GM12891 (cell line): ENCODE measurements around the gene DSTN.

Experiments used
- DNase-seq: peaks from one replicate; pipeline ENCODE4 v3.0.0; 2011; ENCODE audit warnings: low spot score; ENCODE audit not compliant: insufficient read length
- FAIRE-seq: peaks from 2 replicates; lab custom pipeline; 2011; peaks lifted over from hg19 to GRCh38; lab: Jason Lieb, UNC
- PAX5 ChIP-seq: IDR thresholded peaks from 2 replicates; pipeline ENCODE4 v1.6.1; 2011; ENCODE audit warnings: low read length, moderate library complexity, mild to moderate bottlenecking; ENCODE audit not compliant: insufficient read depth, severe bottlenecking
- POLR2A ChIP-seq: IDR thresholded peaks from 2 replicates; pipeline ENCODE4 v1.6.1; 2011; ENCODE audit warnings: low read depth, low read length, control low read depth
- POLR2AphosphoS5 ChIP-seq: IDR thresholded peaks from 2 replicates; pipeline ENCODE4 v1.6.1; 2011; ENCODE audit warnings: low read depth, low read length, control low read depth
- POU2F2 ChIP-seq: IDR thresholded peaks from 2 replicates; pipeline ENCODE4 v1.6.1; 2011; ENCODE audit warnings: low read depth, mild to moderate bottlenecking, control low read depth, low read length, moderate library complexity
- SPI1 ChIP-seq: IDR thresholded peaks from 2 replicates; pipeline ENCODE4 v1.6.1; 2011; ENCODE audit warnings: low read depth, low read length, control low read depth
- TAF1 ChIP-seq: IDR thresholded peaks from 2 replicates; pipeline ENCODE4 v1.6.1; 2011; ENCODE audit warnings: low read depth, low read length, control low read depth

The DSTN gene

GRCh38 chr20:17530716-17531664 is 38.9 kb upstream of the DSTN start, which contains the start of gene BFSP1:
BFSP1 (minus strand) TSS chr20:17531379; CDS start chr20:17531329, 50 bp downstream.
- FAIRE-seq (peak; percentile 71), DNase-seq (peak; percentile 43)

GRCh38 chr20:17531665-17532025 is 38.2 kb upstream of the DSTN start:
- TF ChIP-seq POLR2A, result no peak
- no peak for TF ChIP-seq POLR2AphosphoS5
- no peak for TF ChIP-seq SPI1
- no peak for TF ChIP-seq PAX5
- TF ChIP-seq POU2F2, result no peak
- TF ChIP-seq TAF1, result no peak
- no peak for DNase-seq
- no peak for FAIRE-seq

More at GRCh38 chr20:17530716-17531664, 38.9 kb upstream of the DSTN start, which contains the start of gene BFSP1:
- no peak for TF ChIP-seq TAF1
- TF ChIP-seq POLR2A, result no peak
- TF ChIP-seq POU2F2, result no peak
- no peak for TF ChIP-seq SPI1
- TF ChIP-seq PAX5, result no peak
- TF ChIP-seq POLR2AphosphoS5, result no peak

GRCh38 chr20:17533396-17533795 is 36.5 kb upstream of the DSTN start:
- FAIRE-seq (peak; percentile 33), DNase-seq (no peak)
- TF ChIP-seq POU2F2 (no peak), TAF1 (no peak), POLR2A (no peak), SPI1 (no peak), PAX5 (no peak), POLR2AphosphoS5 (no peak)

GRCh38 chr20:17534077-17534476 is 35.8 kb upstream of the DSTN start:
- DNase-seq, result no peak
- FAIRE-seq, result no peak
- no peak for TF ChIP-seq POU2F2
- no peak for TF ChIP-seq POLR2A

- DNase-seq (peak; percentile 41), FAIRE-seq (peak; percentile 89)
- peak; percentile 88; the same call in 1 of the 2 replicates for TF ChIP-seq POU2F2
- no peak for TF ChIP-seq PAX5
Observed at GRCh38 chr20:17536944-17537444, 32.9 kb upstream of the DSTN start.

- DNase-seq (no peak), FAIRE-seq (no peak)
- TF ChIP-seq POU2F2 (no peak), POLR2AphosphoS5 (no peak), TAF1 (no peak), SPI1 (no peak), POLR2A (no peak), PAX5 (no peak)
Observed at GRCh38 chr20:17537959-17538358, 31.9 kb upstream of the DSTN start.

- TF ChIP-seq POLR2AphosphoS5 (no peak), SPI1 (peak; percentile 46), POU2F2 (peak; percentile 70; the same call in 1 of the 2 replicates)
- DNase-seq (no peak), FAIRE-seq (peak; percentile 75)
Observed at GRCh38 chr20:17538517-17539170, 31.2 kb upstream of the DSTN start.

GRCh38 chr20:17541596-17541995 is 28.3 kb upstream of the DSTN start:
- TF ChIP-seq TAF1 (no peak), POLR2AphosphoS5 (no peak), PAX5 (no peak), SPI1 (no peak)
- FAIRE-seq (no peak), DNase-seq (no peak)

- no peak for DNase-seq
- TF ChIP-seq SPI1, result no peak
- no peak for TF ChIP-seq PAX5
- no peak for TF ChIP-seq POU2F2
- no peak for TF ChIP-seq POLR2A
- no peak for TF ChIP-seq POLR2AphosphoS5
- no peak for TF ChIP-seq TAF1
Observed at GRCh38 chr20:17541996-17542395, 27.9 kb upstream of the DSTN start.

GRCh38 chr20:17542481-17542880 is 27.4 kb upstream of the DSTN start:
- DNase-seq (no peak), FAIRE-seq (no peak)
- no peak for TF ChIP-seq POLR2AphosphoS5
- no peak for TF ChIP-seq POU2F2
- no peak for TF ChIP-seq POLR2A
- TF ChIP-seq PAX5, result no peak
- no peak for TF ChIP-seq SPI1
- TF ChIP-seq TAF1, result no peak

More at GRCh38 chr20:17541996-17542395, 27.9 kb upstream of the DSTN start:
- FAIRE-seq, result no peak
